Glutamatergic neuron (in vitro differentiated cells): ENCODE data around the gene R3HDM4. TPM values are rescaled to one million over a fixed set of nuclear protein-coding genes. Genes with fewer than 3 reads are reported as not detected.

Experiments used
- DNase-seq: peaks from one replicate; pipeline ENCODE4 v3.0.0; 2022
- H3K27ac Mint-ChIP-seq: one replicate; pipeline ENCODE4 v1.8.0; 2020; ENCODE audit warnings: mild to moderate bottlenecking, mixed read lengths, inconsistent platforms; ENCODE audit not compliant: unreplicated experiment
- H3K27me3 Mint-ChIP-seq: one replicate; pipeline ENCODE4 v1.8.0; 2020; ENCODE audit warnings: mild to moderate bottlenecking, moderate library complexity, mixed read lengths, inconsistent platforms; ENCODE audit not compliant: unreplicated experiment
- H3K36me3 Mint-ChIP-seq: one replicate; pipeline ENCODE4 v1.8.0; 2020; ENCODE audit warnings: mild to moderate bottlenecking, mixed read lengths, inconsistent platforms; ENCODE audit not compliant: unreplicated experiment
- H3K4me1 Mint-ChIP-seq: one replicate; pipeline ENCODE4 v1.8.0; 2020; ENCODE audit warnings: mild to moderate bottlenecking, low read depth, mixed read lengths, inconsistent platforms; ENCODE audit not compliant: unreplicated experiment
- H3K4me3 Mint-ChIP-seq: one replicate; pipeline ENCODE4 v1.8.0; 2020; ENCODE audit warnings: mild to moderate bottlenecking, mixed read lengths, inconsistent platforms; ENCODE audit not compliant: unreplicated experiment
- H3K9me3 Mint-ChIP-seq: one replicate; pipeline ENCODE4 v1.8.0; 2020; ENCODE audit warnings: mild to moderate bottlenecking, moderate library complexity, mixed read lengths, inconsistent platforms; ENCODE audit not compliant: unreplicated experiment
- CTCF ChIP-seq: fragments of 200-600 bp; sonication (generic); IDR thresholded peaks from one replicate; pipeline ENCODE4 v1.5.0; 2021; ENCODE audit not compliant: partially characterized antibody, unreplicated experiment
- total RNA-seq: library from RNA; stranded (reverse); fragmentation: NEBNext Ultra II Directional; extraction: Animal tissue kit (Norgen Biotek cat#: 25700); gene quantifications from one replicate; pipeline ENCODE4 v1.2.1, GENCODE V29; 2021; ENCODE audit not compliant: unreplicated experiment

The R3HDM4 gene
- total RNA-seq, 1 donor from 2014 or later: 61.9 TPM

- no peak for TF ChIP-seq CTCF
These were observed 51.8 kb downstream of the R3HDM4 start for GRCh38 chr19:861141-861755.

GRCh38 chr19:858868-859843 is 53.9 kb downstream of the R3HDM4 start, which contains the start of gene CFD:
CFD (plus strand) TSS chr19:859664; CDS start chr19:859690, 26 bp downstream.
- Mint-ChIP-seq H3K27ac (no peak within 1 kb of the TSS), H3K36me3 (no peaks in the 10 kb centered on the region), H3K9me3 (peaks cover 7% of the 10 kb centered on the region), H3K4me3 (peak within 1 kb of the TSS; percentile 38), H3K4me1 (no peaks in the 10 kb centered on the region), H3K27me3 (peaks cover 9% of the 10 kb centered on the region)
- TF ChIP-seq CTCF: no peak
- DNase-seq: no peak

More at GRCh38 chr19:861141-861755, 51.8 kb downstream of the R3HDM4 start:
- no peaks in the 10 kb centered on the region for H3K36me3 Mint-ChIP-seq
- H3K4me3 Mint-ChIP-seq: no peak overlapping the region
- H3K9me3 Mint-ChIP-seq: peaks cover 11% of the 10 kb centered on the region
- peaks cover 14% of the 10 kb centered on the region for H3K27me3 Mint-ChIP-seq
- no peaks in the 10 kb centered on the region for H3K4me1 Mint-ChIP-seq
- no peak for DNase-seq
- H3K27ac Mint-ChIP-seq: no peak overlapping the region

- Mint-ChIP-seq H3K9me3 (peaks cover 3% of the 10 kb centered on the region), H3K4me3 (no peak overlapping the region), H3K27me3 (peaks cover 7% of the 10 kb centered on the region), H3K27ac (no peak overlapping the region), H3K4me1 (no peaks in the 10 kb centered on the region), H3K36me3 (no peaks in the 10 kb centered on the region)
- TF ChIP-seq CTCF: no peak
- no peak for DNase-seq
These were observed 54.7 kb downstream of the R3HDM4 start for GRCh38 chr19:858284-858683.

- Mint-ChIP-seq H3K4me3 (no peak overlapping the region), H3K4me1 (no peaks in the 10 kb centered on the region), H3K36me3 (no peaks in the 10 kb centered on the region), H3K9me3 (peaks cover 4% of the 10 kb centered on the region), H3K27me3 (peaks cover 3% of the 10 kb centered on the region), H3K27ac (no peak overlapping the region)
- no peak for TF ChIP-seq CTCF
- DNase-seq: no peak
These were observed 57.4 kb downstream of the R3HDM4 start for GRCh38 chr19:855566-856120.
